IPS DF 19.7 (cell line): ENCODE measurements around the gene RET.
"Not testable (repeated sequence)": the region's sequence is repeated elsewhere in the genome, so short reads cannot be mapped to it uniquely, and the experiment has no call there.

Source experiments
- DNase-seq: peaks from one replicate; pipeline ENCODE4 v3.0.0-alpha.2; 2013; ENCODE audit warnings: low read depth, low spot score

RET gene

GRCh38 chr10:43135656-43136055 lies 58.8 kb downstream of the RET start:
- DNase-seq, result no peak

- no peak for DNase-seq
These were observed 59.6 kb downstream of the RET start for GRCh38 chr10:43136432-43136831.

DNA sequence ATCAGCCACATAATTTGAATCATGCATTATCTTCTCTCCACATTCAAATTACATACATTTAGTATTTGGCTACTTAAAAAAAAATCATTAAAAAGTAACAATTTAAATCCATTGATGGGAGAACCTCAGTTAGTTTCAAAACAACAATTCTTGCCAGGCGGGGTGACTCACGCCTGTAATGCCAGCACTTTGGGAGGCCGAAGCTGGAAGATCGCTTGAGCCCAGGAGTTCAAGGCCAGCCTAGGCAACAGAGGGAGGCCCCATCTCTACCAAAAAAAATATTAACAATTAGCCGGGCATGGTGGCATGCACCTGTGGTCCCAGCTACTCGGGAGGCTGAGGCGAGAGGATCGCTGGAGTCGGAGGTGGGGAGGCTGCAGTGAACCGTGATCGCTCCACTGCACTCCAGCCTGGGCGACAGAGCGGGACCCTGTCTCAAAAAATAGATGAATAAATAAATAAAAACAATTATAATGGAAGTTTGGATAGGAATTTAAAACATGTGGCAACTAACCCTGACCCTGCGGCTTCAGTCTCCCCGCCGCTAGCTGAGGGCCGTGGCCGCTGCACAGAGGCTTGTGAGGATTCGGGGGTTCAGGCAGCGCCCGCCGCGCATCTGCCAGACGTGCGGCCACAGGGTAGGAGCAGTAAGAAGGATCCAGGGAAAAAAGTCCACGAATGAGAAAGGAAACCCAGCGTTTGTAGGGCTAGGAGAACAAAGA lies 60.3 kb downstream of the RET start:
- DNase-seq, result no peak

DNA sequence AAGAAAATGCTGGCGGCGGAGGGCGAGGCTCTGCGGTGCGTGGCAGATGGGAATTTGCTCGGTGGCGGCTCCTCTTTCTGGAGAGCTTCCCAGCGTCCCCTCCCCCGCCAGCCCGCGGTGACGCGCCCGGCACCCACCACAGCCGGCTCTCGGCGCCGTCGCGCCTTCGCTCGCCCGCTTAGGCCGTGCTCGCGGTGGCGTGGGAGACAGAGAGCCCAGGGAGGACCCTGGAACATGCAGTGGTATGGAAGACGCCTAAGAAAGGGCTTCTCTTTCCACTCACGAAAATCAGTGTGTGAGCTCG lies 60.8 kb downstream of the RET start:
- no peak for DNase-seq

DNA sequence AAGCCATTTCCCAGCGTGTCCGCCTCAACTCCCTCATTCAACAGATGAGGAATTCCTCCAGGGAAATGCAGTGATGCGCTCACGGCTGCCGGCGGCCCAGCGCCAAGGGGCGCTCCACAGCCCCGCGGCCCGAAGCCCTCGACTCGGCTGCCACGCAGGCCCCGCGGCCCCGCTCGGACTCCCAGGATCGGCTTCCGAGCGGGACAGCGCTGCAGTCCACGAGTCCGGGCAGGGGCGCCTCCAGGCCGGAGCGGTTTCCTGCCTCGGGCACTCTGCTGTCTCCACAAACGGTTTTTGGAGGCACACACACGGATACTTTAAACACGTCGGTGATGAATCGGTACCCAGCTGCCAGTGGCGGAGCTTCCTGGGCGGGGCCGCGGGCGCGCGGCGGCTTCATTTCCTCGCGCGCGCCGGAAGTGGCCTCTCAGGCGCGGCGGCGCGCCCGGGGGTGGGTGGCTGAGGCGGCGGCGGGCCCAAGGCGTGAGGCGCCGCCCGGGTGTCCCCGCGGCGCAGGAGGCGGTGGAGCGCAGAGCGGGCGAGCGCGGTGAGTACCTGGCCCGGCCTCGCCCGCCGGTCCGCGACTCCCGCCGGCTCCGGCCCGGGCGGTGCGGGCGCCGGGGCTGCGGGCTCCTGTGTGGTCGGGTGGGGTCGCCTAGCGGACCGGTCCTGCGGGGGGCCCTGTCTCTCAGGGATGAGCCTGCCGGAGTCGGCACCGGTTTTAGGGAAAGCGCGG lies 61.3 kb downstream of the RET start, which contains the start of gene CSGALNACT2:
TSS of gene CSGALNACT2 (plus strand) at position 425 of the 736 bp plus-strand sequence. CDS start 16,705 bp downstream, outside the sequence.
- DNase-seq, result peak; percentile 17

GRCh38 chr10:43138757-43139241 lies 61.9 kb downstream of the RET start:
- DNase-seq, result no peak

DNA sequence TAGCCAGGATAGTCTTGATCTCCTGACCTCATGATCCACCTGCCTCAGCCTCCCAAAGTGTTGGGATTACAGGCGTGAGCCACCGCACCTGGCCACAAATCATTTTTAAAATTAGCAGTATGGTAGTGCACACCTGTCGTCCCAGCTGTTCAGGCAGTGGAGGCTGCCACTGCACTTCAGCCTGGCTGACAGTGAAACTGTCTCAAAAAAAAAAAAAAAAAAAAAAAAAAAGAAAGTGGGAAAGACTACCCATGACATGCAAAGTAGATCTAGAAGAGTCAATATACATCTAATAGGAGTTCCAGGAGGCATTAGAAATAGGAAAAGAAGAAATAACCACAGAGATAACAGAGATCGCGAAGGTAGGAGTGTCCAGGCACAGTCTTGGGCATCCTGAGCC lies 64.6 kb downstream of the RET start:
- DNase-seq, result no peak

DNA sequence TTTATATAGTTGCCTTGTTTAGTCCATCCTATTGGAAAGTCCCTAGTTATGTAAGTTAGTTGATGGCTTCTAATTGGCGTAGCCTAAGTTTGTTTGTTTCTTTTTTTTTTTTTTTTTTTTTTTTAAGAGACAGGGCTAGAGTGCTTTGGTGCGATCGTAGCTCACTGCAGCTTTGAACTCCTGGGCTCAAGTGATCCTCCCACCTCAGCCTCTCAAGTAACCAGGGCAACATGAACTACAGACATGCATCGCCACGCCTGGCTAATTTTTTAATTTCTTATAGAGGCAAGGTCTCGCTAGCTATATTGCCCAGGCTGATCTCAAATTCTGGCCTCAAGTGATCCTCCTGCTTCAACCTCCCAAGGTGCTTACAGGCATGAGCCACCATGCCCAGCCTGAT lies 68.4 kb downstream of the RET start:
- DNase-seq, result no peak

DNA sequence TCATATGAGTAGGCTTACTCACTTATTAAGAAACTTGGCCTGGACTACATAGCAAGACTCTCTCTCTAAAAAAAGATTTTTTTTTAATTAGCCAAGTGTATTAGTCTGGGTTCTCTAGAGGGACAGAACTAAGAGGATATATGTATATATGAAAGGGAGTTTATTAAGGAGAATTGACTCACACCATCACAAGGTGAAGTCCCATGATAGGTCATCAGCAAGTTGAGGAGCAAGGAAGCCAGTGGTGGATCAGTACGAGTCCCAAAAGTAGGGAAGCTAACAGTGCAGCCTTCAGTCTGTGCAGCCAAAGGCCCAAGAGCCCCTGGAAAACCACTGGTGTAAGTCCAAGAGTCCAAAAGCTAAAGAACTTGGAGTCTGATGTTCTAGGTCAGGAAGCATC lies 69.1 kb downstream of the RET start:
- DNase-seq, result not testable (repeated sequence)

GRCh38 chr10:43151371-43151770 lies 74.5 kb downstream of the RET start:
- DNase-seq, result no peak

- DNase-seq, result no peak
These were observed 77.0 kb downstream of the RET start for GRCh38 chr10:43153901-43154300.

- DNase-seq, result no peak
These were observed 78.4 kb downstream of the RET start for GRCh38 chr10:43155221-43155620.

GRCh38 chr10:43155741-43156140 lies 78.9 kb downstream of the RET start:
- no peak for DNase-seq

- DNase-seq, result no peak
These were observed 79.9 kb downstream of the RET start for GRCh38 chr10:43156590-43157341.

DNA sequence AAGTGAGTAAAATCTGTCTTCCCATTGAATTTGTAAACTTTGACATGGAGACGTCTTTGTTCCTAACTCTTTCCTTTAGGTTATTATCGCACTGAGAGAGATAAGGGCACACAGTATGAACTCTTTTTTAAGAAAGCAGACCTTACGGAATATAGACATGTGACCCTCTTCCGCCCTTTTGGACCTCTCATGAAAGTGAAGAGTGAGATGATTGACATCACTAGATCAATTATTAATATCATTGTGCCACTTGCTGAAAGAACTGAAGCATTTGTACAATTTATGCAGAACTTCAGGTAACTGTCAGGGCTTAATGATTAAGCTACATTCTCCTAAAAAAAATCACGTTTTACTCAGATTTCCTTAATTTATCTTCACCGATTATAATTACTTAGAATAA lies 81.8 kb downstream of the RET start:
- DNase-seq, result no peak

DNA sequence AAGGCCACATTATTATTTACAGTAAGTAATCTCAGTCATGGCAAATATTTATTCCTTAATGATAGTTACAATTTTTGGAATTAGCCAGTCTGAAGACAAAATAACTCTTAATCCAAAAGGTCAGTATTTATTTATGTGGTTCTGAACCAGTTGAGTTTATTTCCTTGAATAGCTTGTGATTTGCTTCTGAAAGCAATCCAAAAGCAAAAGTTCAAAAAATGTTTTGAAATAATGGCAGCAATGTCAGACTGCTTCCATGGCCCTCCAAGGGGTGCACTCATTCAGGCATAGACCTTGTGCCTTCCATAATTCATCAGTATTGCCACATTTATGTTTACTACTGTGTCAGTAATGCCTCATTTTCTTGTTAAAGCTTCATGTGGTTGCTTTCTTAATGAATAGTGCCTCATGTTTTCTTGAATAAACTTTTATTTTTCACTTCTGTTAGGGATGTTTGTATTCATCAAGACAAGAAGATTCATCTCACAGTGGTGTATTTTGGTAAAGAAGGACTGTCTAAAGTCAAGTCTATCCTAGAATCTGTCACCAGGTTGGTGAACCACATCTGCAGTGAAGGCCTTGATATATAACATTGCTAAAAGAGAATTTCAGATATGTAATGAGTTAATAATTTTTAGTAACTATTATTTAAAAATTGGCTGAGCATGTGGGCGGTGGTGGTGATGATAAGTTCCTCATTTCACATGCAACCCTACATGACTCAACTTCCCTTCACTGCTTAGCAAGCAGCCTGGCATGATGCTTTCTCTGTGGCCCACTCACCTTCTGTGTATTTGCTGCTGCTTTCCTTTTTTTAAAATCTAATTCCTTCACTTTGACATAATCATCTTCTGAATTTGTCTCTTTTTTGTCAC lies 83.4 kb downstream of the RET start:
- DNase-seq, result no peak

- no peak for DNase-seq
These were observed 84.0 kb downstream of the RET start for GRCh38 chr10:43160921-43161255.

- no peak for DNase-seq
These were observed 85.7 kb downstream of the RET start for GRCh38 chr10:43162604-43163003.

- DNase-seq, result no peak
These were observed 89.5 kb downstream of the RET start for GRCh38 chr10:43166207-43166879.

GRCh38 chr10:43166880-43167497 lies 90.1 kb downstream of the RET start:
- no peak for DNase-seq

DNA sequence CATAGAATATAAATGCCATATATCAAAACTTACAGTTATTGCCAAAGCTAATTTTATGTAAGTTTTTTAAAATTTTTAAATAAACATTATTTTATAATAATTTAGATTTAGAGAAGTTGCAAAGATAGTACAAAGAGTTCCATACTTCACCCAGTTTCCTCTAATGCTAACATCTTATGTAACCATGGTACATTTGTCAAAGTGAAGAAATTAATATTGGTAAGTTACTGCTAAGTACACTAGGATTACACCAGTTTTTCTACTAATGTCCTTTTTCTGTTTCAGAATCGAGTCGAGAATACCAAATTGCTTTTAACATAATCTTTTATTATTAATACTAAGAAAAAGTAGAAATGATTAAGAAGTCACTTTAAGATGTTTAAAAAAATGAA lies 90.6 kb downstream of the RET start:
- DNase-seq, result no peak
